ENCODE measurements around the gene CREB3L4.

The CREB3L4 gene

GRCh38 chr1:153991151-153991630, 23.5 kb downstream of the CREB3L4 start:
- CTCF ChIA-PET = interaction anchor here (1.3 kb wide), 2 partner anchors 32 to 194 kb away, joined by 3 to 4 read pairs; no protein-coding TSS in a partner anchor
- Histone ChIP-seq H3K9me3 (ENCODE audit: control insufficient read depth, insufficient read depth, low read depth, low read length) (no peaks in the 10 kb centered on the region), H3K36me3 (ENCODE audit: control insufficient read depth in 2 of 2, insufficient read depth in 1 of 2, low read length in 2 of 2) (peaks cover 34 to 45% of the 10 kb centered on the region in 2 experiments), H3K4me3 (ENCODE audit: low read depth, low read length) (peak overlapping the region; percentile 93), H3K4me1 (ENCODE audit: control insufficient read depth, insufficient read depth, low read length) (peaks cover 2% of the 10 kb centered on the region; the same call in 1 of the 2 replicates), H3K27ac (ENCODE audit: extremely low read depth, low read depth, low read length) (peak overlapping the region; percentile 67)
- POLR2A ChIA-PET = interaction anchor here (0.6 to 6.3 kb wide), 29 partner anchors 8 to 485 kb away, joined by 3 to 114 read pairs (median 7); partner anchors contain the start of genes ATP8B2, CHTOP, CREB3L4 and CRTC2
- TF ChIP-seq ZNF280D (tag by site-specific recombination; IDR thresholded peaks at IDR 0.05) (no peak), ZNF514 (tag by site-specific recombination; IDR thresholded peaks at IDR 0.05) (no peak), ZNF776 (tag by site-specific recombination; IDR thresholded peaks at IDR 0.05; ENCODE audit: borderline replicate concordance) (no peak), GLI2 (tag by site-specific recombination; IDR thresholded peaks at IDR 0.05; ENCODE audit: borderline replicate concordance, low read depth) (no peak), ATF2 (tag by site-specific recombination; IDR thresholded peaks at IDR 0.05; ENCODE audit: low read depth) (no peak), ZNF658 (tag by site-specific recombination; IDR thresholded peaks at IDR 0.05) (no peak), ZNF175 (tag by site-specific recombination; IDR thresholded peaks at IDR 0.05) (no peak)
- TF ChIP-seq, protein P1, sequence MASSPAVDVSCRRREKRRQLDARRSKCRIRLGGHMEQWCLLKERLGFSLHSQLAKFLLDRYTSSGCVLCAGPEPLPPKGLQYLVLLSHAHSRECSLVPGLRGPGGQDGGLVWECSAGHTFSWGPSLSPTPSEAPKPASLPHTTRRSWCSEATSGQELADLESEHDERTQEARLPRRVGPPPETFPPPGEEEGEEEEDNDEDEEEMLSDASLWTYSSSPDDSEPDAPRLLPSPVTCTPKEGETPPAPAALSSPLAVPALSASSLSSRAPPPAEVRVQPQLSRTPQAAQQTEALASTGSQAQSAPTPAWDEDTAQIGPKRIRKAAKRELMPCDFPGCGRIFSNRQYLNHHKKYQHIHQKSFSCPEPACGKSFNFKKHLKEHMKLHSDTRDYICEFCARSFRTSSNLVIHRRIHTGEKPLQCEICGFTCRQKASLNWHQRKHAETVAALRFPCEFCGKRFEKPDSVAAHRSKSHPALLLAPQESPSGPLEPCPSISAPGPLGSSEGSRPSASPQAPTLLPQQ (tag by site-specific recombination; IDR thresholded peaks at IDR 0.05) = no peak
- TF ChIP-seq, protein P2, sequence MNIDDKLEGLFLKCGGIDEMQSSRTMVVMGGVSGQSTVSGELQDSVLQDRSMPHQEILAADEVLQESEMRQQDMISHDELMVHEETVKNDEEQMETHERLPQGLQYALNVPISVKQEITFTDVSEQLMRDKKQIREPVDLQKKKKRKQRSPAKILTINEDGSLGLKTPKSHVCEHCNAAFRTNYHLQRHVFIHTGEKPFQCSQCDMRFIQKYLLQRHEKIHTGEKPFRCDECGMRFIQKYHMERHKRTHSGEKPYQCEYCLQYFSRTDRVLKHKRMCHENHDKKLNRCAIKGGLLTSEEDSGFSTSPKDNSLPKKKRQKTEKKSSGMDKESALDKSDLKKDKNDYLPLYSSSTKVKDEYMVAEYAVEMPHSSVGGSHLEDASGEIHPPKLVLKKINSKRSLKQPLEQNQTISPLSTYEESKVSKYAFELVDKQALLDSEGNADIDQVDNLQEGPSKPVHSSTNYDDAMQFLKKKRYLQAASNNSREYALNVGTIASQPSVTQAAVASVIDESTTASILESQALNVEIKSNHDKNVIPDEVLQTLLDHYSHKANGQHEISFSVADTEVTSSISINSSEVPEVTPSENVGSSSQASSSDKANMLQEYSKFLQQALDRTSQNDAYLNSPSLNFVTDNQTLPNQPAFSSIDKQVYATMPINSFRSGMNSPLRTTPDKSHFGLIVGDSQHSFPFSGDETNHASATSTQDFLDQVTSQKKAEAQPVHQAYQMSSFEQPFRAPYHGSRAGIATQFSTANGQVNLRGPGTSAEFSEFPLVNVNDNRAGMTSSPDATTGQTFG (tag by site-specific recombination; IDR thresholded peaks at IDR 0.05; ENCODE audit: borderline replicate concordance) = no peak
- TF ChIP-seq, protein P3, sequence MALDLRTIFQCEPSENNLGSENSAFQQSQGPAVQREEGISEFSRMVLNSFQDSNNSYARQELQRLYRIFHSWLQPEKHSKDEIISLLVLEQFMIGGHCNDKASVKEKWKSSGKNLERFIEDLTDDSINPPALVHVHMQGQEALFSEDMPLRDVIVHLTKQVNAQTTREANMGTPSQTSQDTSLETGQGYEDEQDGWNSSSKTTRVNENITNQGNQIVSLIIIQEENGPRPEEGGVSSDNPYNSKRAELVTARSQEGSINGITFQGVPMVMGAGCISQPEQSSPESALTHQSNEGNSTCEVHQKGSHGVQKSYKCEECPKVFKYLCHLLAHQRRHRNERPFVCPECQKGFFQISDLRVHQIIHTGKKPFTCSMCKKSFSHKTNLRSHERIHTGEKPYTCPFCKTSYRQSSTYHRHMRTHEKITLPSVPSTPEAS (tag by site-specific recombination; IDR thresholded peaks at IDR 0.05) = no peak
- TF ChIP-seq, protein P4, sequence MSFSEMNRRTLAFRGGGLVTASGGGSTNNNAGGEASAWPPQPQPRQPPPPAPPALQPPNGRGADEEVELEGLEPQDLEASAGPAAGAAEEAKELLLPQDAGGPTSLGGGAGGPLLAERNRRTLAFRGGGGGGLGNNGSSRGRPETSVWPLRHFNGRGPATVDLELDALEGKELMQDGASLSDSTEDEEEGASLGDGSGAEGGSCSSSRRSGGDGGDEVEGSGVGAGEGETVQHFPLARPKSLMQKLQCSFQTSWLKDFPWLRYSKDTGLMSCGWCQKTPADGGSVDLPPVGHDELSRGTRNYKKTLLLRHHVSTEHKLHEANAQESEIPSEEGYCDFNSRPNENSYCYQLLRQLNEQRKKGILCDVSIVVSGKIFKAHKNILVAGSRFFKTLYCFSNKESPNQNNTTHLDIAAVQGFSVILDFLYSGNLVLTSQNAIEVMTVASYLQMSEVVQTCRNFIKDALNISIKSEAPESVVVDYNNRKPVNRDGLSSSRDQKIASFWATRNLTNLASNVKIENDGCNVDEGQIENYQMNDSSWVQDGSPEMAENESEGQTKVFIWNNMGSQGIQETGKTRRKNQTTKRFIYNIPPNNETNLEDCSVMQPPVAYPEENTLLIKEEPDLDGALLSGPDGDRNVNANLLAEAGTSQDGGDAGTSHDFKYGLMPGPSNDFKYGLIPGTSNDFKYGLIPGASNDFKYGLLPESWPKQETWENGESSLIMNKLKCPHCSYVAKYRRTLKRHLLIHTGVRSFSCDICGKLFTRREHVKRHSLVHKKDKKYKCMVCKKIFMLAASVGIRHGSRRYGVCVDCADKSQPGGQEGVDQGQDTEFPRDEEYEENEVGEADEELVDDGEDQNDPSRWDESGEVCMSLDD (tag by site-specific recombination; IDR thresholded peaks at IDR 0.05) = no peak

Measured in HEK293 (cell line).